Ishikawa (cell line): ENCODE data around the gene ITPRIPL2.
A peak's percentile ranks its signal among the peaks of the same experiment; 100 is the strongest.

ENCODE experiments used
- CEBPB ChIP-seq: IDR thresholded peaks from 2 replicates; pipeline ENCODE4 v1.6.1; 2012
- CREB1 ChIP-seq: IDR thresholded peaks from 2 replicates; pipeline ENCODE4 v1.6.1; 2012; ENCODE audit warnings: low read depth
- EGR1 ChIP-seq: IDR thresholded peaks from 2 replicates; pipeline ENCODE4 v1.6.1; 2012
- EP300 ChIP-seq: IDR thresholded peaks from 2 replicates; pipeline ENCODE4 v1.6.1; 2012; ENCODE audit warnings: borderline replicate concordance
- FOXM1 ChIP-seq: IDR thresholded peaks from 2 replicates; pipeline ENCODE4 v1.6.1; 2012; ENCODE audit warnings: low read depth, borderline replicate concordance
- MAX ChIP-seq: IDR thresholded peaks from 2 replicates; pipeline ENCODE4 v1.6.1; 2012
- NFIC ChIP-seq: IDR thresholded peaks from 2 replicates; pipeline ENCODE4 v1.6.1; 2012
- RAD21 ChIP-seq: IDR thresholded peaks from 2 replicates; pipeline ENCODE4 v1.6.1; 2012; ENCODE audit warnings: low read depth
- REST ChIP-seq: IDR thresholded peaks from 2 replicates; pipeline ENCODE4 v1.6.1; 2012; ENCODE audit warnings: low read depth, mild to moderate bottlenecking
- TAF1 ChIP-seq: IDR thresholded peaks from 2 replicates; pipeline ENCODE4 v1.6.1; 2012; ENCODE audit warnings: low read depth, mild to moderate bottlenecking
- TCF12 ChIP-seq: IDR thresholded peaks from 2 replicates; pipeline ENCODE4 v1.6.1; 2012; ENCODE audit warnings: low read depth
- TEAD4 ChIP-seq: IDR thresholded peaks from 2 replicates; pipeline ENCODE4 v1.6.1; 2012
- USF1 ChIP-seq: IDR thresholded peaks from 2 replicates; pipeline ENCODE4 v1.6.1; 2012
- YY1 ChIP-seq: IDR thresholded peaks from 2 replicates; pipeline ENCODE4 v1.6.1; 2012; ENCODE audit warnings: low read depth
- ZBTB7A ChIP-seq: IDR thresholded peaks from 2 replicates; pipeline ENCODE4 v1.6.1; 2012; ENCODE audit warnings: low read depth

ITPRIPL2 gene

GRCh38 chr16:19093631-19094541 lies 19.9 kb upstream of the ITPRIPL2 start:
- no peak for TF ChIP-seq NFIC

GRCh38 chr16:19094542-19095365 lies 19.0 kb upstream of the ITPRIPL2 start:
- no peak for TF ChIP-seq CEBPB
- no peak for TF ChIP-seq EP300
- no peak for TF ChIP-seq YY1
- no peak for TF ChIP-seq TEAD4
- TF ChIP-seq NFIC = no peak
- no peak for TF ChIP-seq ZBTB7A
- TF ChIP-seq REST = no peak
- no peak for TF ChIP-seq FOXM1
- no peak for TF ChIP-seq TAF1
- TF ChIP-seq MAX = no peak
- no peak for TF ChIP-seq EGR1
- no peak for TF ChIP-seq USF1
- TF ChIP-seq TCF12 = no peak
- TF ChIP-seq RAD21 = no peak
- no peak for TF ChIP-seq CREB1

- peak; percentile 59; the same call in 1 of the 2 replicates for TF ChIP-seq TCF12
- no peak for TF ChIP-seq FOXM1
- TF ChIP-seq TEAD4 = peak; percentile 58
- TF ChIP-seq NFIC = 0 out of 2 replicates have a peak, but pooled peaks have one; percentile 19
- peak; percentile 72; the same call in 1 of the 2 replicates for TF ChIP-seq EP300
- TF ChIP-seq USF1 = no peak
Measured at GRCh38 chr16:19095654-19096053, 18.1 kb upstream of the ITPRIPL2 start.

- no peak for TF ChIP-seq TAF1
- no peak for TF ChIP-seq MAX
- no peak for TF ChIP-seq TEAD4
- no peak for TF ChIP-seq YY1
- no peak for TF ChIP-seq TCF12
- no peak for TF ChIP-seq FOXM1
- TF ChIP-seq EP300 = no peak
- TF ChIP-seq REST = no peak
- TF ChIP-seq ZBTB7A = no peak
Measured at GRCh38 chr16:19098173-19098572, 15.6 kb upstream of the ITPRIPL2 start.

GRCh38 chr16:19102187-19102872 lies 11.4 kb upstream of the ITPRIPL2 start:
- TF ChIP-seq MAX (no peak), TCF12 (0 out of 2 replicates have a peak, but pooled peaks have one; percentile 33), CREB1 (no peak), TEAD4 (no peak), REST (no peak), CEBPB (no peak), EP300 (no peak)
